Fibroblast of lung (primary cell): Measurements from ENCODE around the gene HOXB13.

ENCODE experiments used
- CTCF ChIP-seq, 2 donors: IDR thresholded peaks in 1 of 2; conservative IDR thresholded peaks in 1 of 2; 1 replicate in 1 of 2; 2 replicates in 1 of 2; pipeline ENCODE4 v1.5.1; 2011 to 2012; ENCODE audit warnings: low read length in 2 of 2, control low read depth in 1 of 2, inconsistent platforms in 1 of 2, low read depth in 1 of 2, mild to moderate bottlenecking in 1 of 2
- EZH2 ChIP-seq: IDR thresholded peaks from 2 replicates; pipeline ENCODE4 v1.5.1; 2012; ENCODE audit warnings: low read length, control low read depth, mild to moderate bottlenecking; ENCODE audit errors: missing control alignments

- TF ChIP-seq CTCF (conservative IDR thresholded peaks at IDR 0.05 in 1 of 2, IDR thresholded peaks at IDR 0.05 in 1 of 2; ENCODE audit: low read depth in 1 of 2, low read length in 2 of 2), result no peak
- TF ChIP-seq EZH2, result no peak
These were observed 30.7 kb upstream of the HOXB13 start for GRCh38 chr17:48759288-48759687.
